CD14-positive monocyte (primary cell): ENCODE data around the gene RNF149. TPM values are rescaled to one million over a fixed set of nuclear protein-coding genes. Genes with fewer than 3 reads are reported as not detected.
A peak's percentile ranks its signal among the peaks of the same experiment; 100 is the strongest.

Experiments used
- DNase-seq, 3 donors: peaks; one replicate each; pipeline ENCODE4 v3.0.0-alpha.2; 2011 to 2022
- H2AFZ ChIP-seq: 2 replicates; pipeline ENCODE4 v1.6.0; 2012; ENCODE audit warnings: mild to moderate bottlenecking, low read depth, low read length, inconsistent platforms; ENCODE audit not compliant: insufficient read depth, poor library complexity, severe bottlenecking
- H3K27ac ChIP-seq, 2 donors: 1 replicate in 1 of 2; 2 replicates in 1 of 2; pipeline ENCODE4 v1.5.1; 2012 to 2013; ENCODE audit warnings: low read length in 2 of 2, control low read depth in 1 of 2, inconsistent platforms in 1 of 2, low read depth in 1 of 2, mild to moderate bottlenecking in 1 of 2
- H3K27me3 ChIP-seq, 2 donors: one replicate each; pipeline versions ENCODE4 v1.6.0 to v1.6.1; 2011 to 2013; ENCODE audit warnings: low read length in 2 of 2; ENCODE audit not compliant: control insufficient read depth in 2 of 2, insufficient read depth in 2 of 2
- H3K36me3 ChIP-seq, 2 donors: replicated peaks in 1 of 2; 1 replicate in 1 of 2; 2 replicates in 1 of 2; pipeline versions ENCODE4 v1.5.1 to v1.6.1; 2012 to 2013; ENCODE audit warnings: low read length in 2 of 2, control low read depth in 1 of 2, inconsistent platforms in 1 of 2, mild to moderate bottlenecking in 1 of 2; ENCODE audit not compliant: insufficient read depth in 2 of 2, control insufficient read depth in 1 of 2
- H3K4me1 ChIP-seq, 2 donors: 1 replicate in 1 of 2; 2 replicates in 1 of 2; pipeline versions ENCODE4 v1.5.1 to v1.6.1; 2012 to 2013; ENCODE audit warnings: low read length in 2 of 2, control low read depth in 1 of 2, inconsistent platforms in 1 of 2, mild to moderate bottlenecking in 1 of 2, moderate library complexity in 1 of 2; ENCODE audit not compliant: insufficient read depth in 2 of 2, control insufficient read depth in 1 of 2
- H3K4me2 ChIP-seq: replicated peaks from 2 replicates; pipeline ENCODE3; 2012; ENCODE audit warnings: low read length, moderate library complexity, mild to moderate bottlenecking; ENCODE audit not compliant: poor library complexity, severe bottlenecking; ENCODE audit errors: extremely low read depth
- H3K4me3 ChIP-seq, 3 experiments: fragments of 200-600 bp in 1 of 3; sonication (generic) in 1 of 3; replicated peaks in 1 of 3; 1 replicate in 2 of 3; 2 replicates in 1 of 3; pipeline ENCODE4 v1.5.1; 2011 to 2013; ENCODE audit warnings: low read length in 3 of 3, mild to moderate bottlenecking in 3 of 3, control low read depth in 2 of 3, low read depth in 2 of 3, inconsistent platforms in 1 of 3, moderate library complexity in 1 of 3
- H3K79me2 ChIP-seq: 2 replicates; pipeline ENCODE4 v1.6.0; 2012; ENCODE audit warnings: mild to moderate bottlenecking, control low read depth, inconsistent platforms, low read length, moderate library complexity; ENCODE audit not compliant: insufficient read depth
- H3K9ac ChIP-seq: 2 replicates; pipeline ENCODE4 v1.6.0; 2017; ENCODE audit warnings: low read length, mild to moderate bottlenecking; ENCODE audit not compliant: insufficient read depth, poor library complexity, severe bottlenecking
- H3K9me3 ChIP-seq, 2 donors: replicated peaks in 1 of 2; 1 replicate in 1 of 2; 2 replicates in 1 of 2; pipeline versions ENCODE4 v1.5.1 to v1.6.1; 2012 to 2013; ENCODE audit warnings: low read length in 2 of 2, control low read depth in 1 of 2; ENCODE audit not compliant: control insufficient read depth in 1 of 2, insufficient read depth in 1 of 2
- H4K20me1 ChIP-seq: 2 replicates; pipeline ENCODE4 v1.6.0; 2012; ENCODE audit warnings: mild to moderate bottlenecking, low read length, control low read depth, moderate library complexity; ENCODE audit not compliant: insufficient read depth
- H3K27ac Mint-ChIP-seq, 7 donors: one replicate each; pipeline ENCODE4 v1.8.0; 2020; ENCODE audit warnings: mild to moderate bottlenecking in 7 of 7, mixed read lengths in 7 of 7, moderate library complexity in 6 of 7, inconsistent platforms in 2 of 7
- H3K27me3 Mint-ChIP-seq, 3 donors: one replicate each; pipeline ENCODE4 v1.8.0; 2021 to 2022; ENCODE audit warnings: low read depth in 3 of 3, mild to moderate bottlenecking in 3 of 3, mixed read lengths in 3 of 3, moderate library complexity in 3 of 3, inconsistent platforms in 1 of 3
- H3K36me3 Mint-ChIP-seq, 2 donors: one replicate each; pipeline ENCODE4 v1.8.0; 2020; ENCODE audit warnings: mixed read lengths in 2 of 2, inconsistent platforms in 1 of 2, mild to moderate bottlenecking in 1 of 2
- H3K4me1 Mint-ChIP-seq: one replicate; pipeline ENCODE4 v1.8.0; 2020; ENCODE audit warnings: mild to moderate bottlenecking, mixed read lengths
- H3K4me3 Mint-ChIP-seq, 2 donors: one replicate each; pipeline ENCODE4 v1.8.0; 2020; ENCODE audit warnings: mild to moderate bottlenecking in 2 of 2, mixed read lengths in 2 of 2, moderate library complexity in 1 of 2
- H3K9me3 Mint-ChIP-seq, 7 donors: one replicate each; pipeline ENCODE4 v1.8.0; 2020 to 2022; ENCODE audit warnings: mixed read lengths in 7 of 7, mild to moderate bottlenecking in 6 of 7, moderate library complexity in 6 of 7, inconsistent platforms in 2 of 7
- CTCF ChIP-seq: fragments of 200-600 bp; IDR thresholded peaks from one replicate; pipeline ENCODE4 v1.8.0; 2022; ENCODE audit warnings: antibody characterized with exemption, mild to moderate bottlenecking
- WGBS: methylation state at CpG from one replicate; pipeline ENCODE4 v1.1.5; 2013; ENCODE audit warnings: missing lambda C conversion rate; ENCODE audit not compliant: insufficient coverage; 5-methylcytosine and 5-hydroxymethylcytosine counted together
- intact Hi-C, 2 donors: fragments of 100-400 bp; cut with micrococcal nuclease; formaldehyde crosslinking; loops; one replicate each; pipeline versions ENCODE4 v1.15.0 to v1.15.1; 2023
- polyA plus RNA-seq, 3 donors: library from polyadenylated mRNA; depleted of rRNA in 1 of 3; unstranded in 2 of 3; stranded (reverse) in 1 of 3; fragments of 300-500 nt in 2 of 3; fragments of >200 nt in 1 of 3; fragmentation: Illumina TruSeq in 2 of 3; gene quantifications; 1 replicate in 2 of 3; 2 replicates in 1 of 3; pipeline ENCODE4 v1.2.3, GENCODE V29; 2012 to 2021

Gene RNF149
- polyA plus RNA-seq, 3 donors, result 112 to 148 (median 141) TPM

- Histone ChIP-seq H3K27me3 (no peaks in the 10 kb centered on the region), H3K27ac (no peak overlapping the region), H3K36me3 (no peaks in the 10 kb centered on the region), H4K20me1 (no peaks in the 10 kb centered on the region), H3K4me2 (no peak overlapping the region), H2AFZ (no peak overlapping the region), H3K79me2 (no peaks in the 10 kb centered on the region), H3K4me1 (peaks cover 0 to 5% of the 10 kb centered on the region in 2 donors), H3K9ac (no peak overlapping the region), H3K9me3 (peaks cover 4 to 27% of the 10 kb centered on the region in 2 donors), H3K4me3 (no peak overlapping the region)
- Mint-ChIP-seq H3K4me3 (no peak overlapping the region), H3K27me3 (no peaks in the 10 kb centered on the region), H3K27ac (no peak overlapping the region), H3K9me3 (peaks cover 20 to 47% (median 37%) of the 10 kb centered on the region in 7 donors), H3K36me3 (peaks cover 0 to 6% of the 10 kb centered on the region in 2 donors), H3K4me1 (peaks cover 19% of the 10 kb centered on the region)
- WGBS, result 93% methylated on average over 3 of the region's 6 CpGs
- no peak for TF ChIP-seq CTCF
- DNase-seq, result no peak
- intact Hi-C loops, result no loop called here
Observed at GRCh38 chr2:101231937-101232730, 76.4 kb downstream of the RNF149 start.

GRCh38 chr2:101231240-101231639, 77.3 kb downstream of the RNF149 start:
- Histone ChIP-seq H3K27me3 (no peaks in the 10 kb centered on the region), H3K4me2 (no peak overlapping the region), H3K4me3 (no peak overlapping the region), H3K9me3 (peaks cover 4 to 25% of the 10 kb centered on the region in 2 donors), H3K79me2 (no peaks in the 10 kb centered on the region), H3K36me3 (no peaks in the 10 kb centered on the region), H2AFZ (no peak overlapping the region), H3K4me1 (peaks cover 2 to 5% of the 10 kb centered on the region in 2 donors), H3K9ac (no peak overlapping the region), H4K20me1 (no peaks in the 10 kb centered on the region), H3K27ac (no peak overlapping the region)
- WGBS, result no CpG with 5 or more reads among the region's 1 CpG
- no peak overlapping the region for H3K4me3 Mint-ChIP-seq
- intact Hi-C loops, result no loop called here
- H3K27ac Mint-ChIP-seq, result peak overlapping the region in 1 of 7 donors; percentile 3
- H3K36me3 Mint-ChIP-seq, result peaks cover 0 to 6% of the 10 kb centered on the region in 2 donors
- peaks cover 20 to 44% (median 34%) of the 10 kb centered on the region in 7 donors for H3K9me3 Mint-ChIP-seq
- DNase-seq, result no peak
- peaks cover 19% of the 10 kb centered on the region for H3K4me1 Mint-ChIP-seq
- no peaks in the 10 kb centered on the region for H3K27me3 Mint-ChIP-seq
- TF ChIP-seq CTCF, result no peak
